Peyer's patch (tissue), 4 donors: ENCODE results near the gene FAM53A. TPM values are rescaled to one million over a fixed set of nuclear protein-coding genes. Genes with fewer than 3 reads are reported as not detected.
"Not testable (repeated sequence)": the region's sequence is repeated elsewhere in the genome, so short reads cannot be mapped to it uniquely, and the experiment has no call there.

Experiments used
- DNase-seq, 3 donors: peaks; one replicate each; pipeline ENCODE4 v3.0.0-alpha.2; 2017 to 2019
- H3K27ac ChIP-seq, 4 donors: fragments of 200-600 bp; sonication (generic); one replicate each; pipeline ENCODE4 v1.5.1; 2016 to 2019
- H3K27me3 ChIP-seq, 2 donors: fragments of 200-600 bp; sonication (generic); one replicate each; pipeline ENCODE4 v1.5.1; 2019
- H3K36me3 ChIP-seq, 3 donors: fragments of 200-600 bp; sonication (generic); one replicate each; pipeline ENCODE4 v1.5.1; 2016 to 2019
- H3K4me1 ChIP-seq, 4 donors: fragments of 200-600 bp; sonication (generic); one replicate each; pipeline ENCODE4 v1.5.1; 2016 to 2019
- H3K4me3 ChIP-seq, 4 donors: fragments of 200-600 bp; sonication (generic); 1 replicate in 3 of 4; 2 replicates in 1 of 4; pipeline ENCODE4 v1.5.1; 2016 to 2019; ENCODE audit warnings: mild to moderate bottlenecking in 1 of 4
- H3K9me3 ChIP-seq, 4 donors: fragments of 200-600 bp; sonication (generic); one replicate each; pipeline ENCODE4 v1.5.1; 2016 to 2019; ENCODE audit warnings: mild to moderate bottlenecking in 1 of 4
- POLR2A ChIP-seq, 2 donors: fragments of 450-650 bp; IDR thresholded peaks; one replicate each; pipeline ENCODE4 v1.5.1; 2017; ENCODE audit warnings: antibody characterized with exemption in 2 of 2, mild to moderate bottlenecking in 2 of 2, moderate library complexity in 2 of 2
- total RNA-seq, 4 donors: library from RNA; depleted of rRNA; stranded (reverse); fragments of >200 nt; gene quantifications; one replicate each; pipeline ENCODE4 v1.1.0, GENCODE V29; 2016
- TF ChIP-seq, protein P1 (sequence below), 6 experiments: fragments of 450-650 bp in 4 of 6; fragments of 200-600 bp in 2 of 6; sonication (generic) in 1 of 6; IDR thresholded peaks; one replicate each; pipeline ENCODE4 v1.5.1; 2017 to 2019; ENCODE audit warnings: antibody characterized with exemption in 6 of 6, mild to moderate bottlenecking in 3 of 6, moderate library complexity in 1 of 6

Gene FAM53A
- total RNA-seq, 4 donors from 2014 or later: 1.5 to 8.3 (median 1.8) TPM; not detected in 1

DNA sequence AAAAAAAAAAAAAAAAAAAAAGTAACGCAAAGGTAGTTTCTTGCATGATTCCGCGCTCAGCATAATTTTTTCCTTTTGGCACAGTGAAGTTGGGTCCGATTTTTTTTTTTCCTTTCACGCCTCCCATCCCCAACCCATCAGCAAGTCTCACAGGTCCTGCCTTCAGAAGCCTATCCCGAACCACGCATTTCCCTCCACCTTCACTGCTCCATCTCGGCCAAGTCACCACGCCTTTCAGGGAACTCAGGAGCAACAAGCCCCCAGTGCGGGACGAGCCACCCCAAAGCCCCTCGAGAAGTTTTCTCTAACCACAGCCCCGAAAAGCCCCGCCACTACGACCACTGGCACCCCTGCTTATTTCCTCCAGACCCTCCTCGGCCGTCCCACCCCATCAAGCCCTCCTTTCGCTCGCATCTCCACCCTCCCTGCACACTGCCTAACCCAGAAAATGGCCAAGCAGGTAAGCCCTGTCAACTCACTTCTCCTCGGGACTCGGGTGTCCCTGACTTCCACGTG, 27.0 kb upstream of the FAM53A start:
- Histone ChIP-seq H3K36me3 (peaks cover 0 to 5% (median 0%) of the 10 kb centered on the region in 3 donors), H3K27ac (peak overlapping the region; percentile 98 to 100 (median 100)), H3K9me3 (no peaks in the 10 kb centered on the region), H3K27me3 (no peaks in the 10 kb centered on the region), H3K4me3 (peak overlapping the region; percentile 78 to 96 (median 86)), H3K4me1 (peaks cover 0 to 31% (median 23%) of the 10 kb centered on the region in 4 donors)
- no peak for DNase-seq
- no peak for TF ChIP-seq POLR2A (IDR thresholded peaks at IDR 0.05)
- TF ChIP-seq, protein P1, sequence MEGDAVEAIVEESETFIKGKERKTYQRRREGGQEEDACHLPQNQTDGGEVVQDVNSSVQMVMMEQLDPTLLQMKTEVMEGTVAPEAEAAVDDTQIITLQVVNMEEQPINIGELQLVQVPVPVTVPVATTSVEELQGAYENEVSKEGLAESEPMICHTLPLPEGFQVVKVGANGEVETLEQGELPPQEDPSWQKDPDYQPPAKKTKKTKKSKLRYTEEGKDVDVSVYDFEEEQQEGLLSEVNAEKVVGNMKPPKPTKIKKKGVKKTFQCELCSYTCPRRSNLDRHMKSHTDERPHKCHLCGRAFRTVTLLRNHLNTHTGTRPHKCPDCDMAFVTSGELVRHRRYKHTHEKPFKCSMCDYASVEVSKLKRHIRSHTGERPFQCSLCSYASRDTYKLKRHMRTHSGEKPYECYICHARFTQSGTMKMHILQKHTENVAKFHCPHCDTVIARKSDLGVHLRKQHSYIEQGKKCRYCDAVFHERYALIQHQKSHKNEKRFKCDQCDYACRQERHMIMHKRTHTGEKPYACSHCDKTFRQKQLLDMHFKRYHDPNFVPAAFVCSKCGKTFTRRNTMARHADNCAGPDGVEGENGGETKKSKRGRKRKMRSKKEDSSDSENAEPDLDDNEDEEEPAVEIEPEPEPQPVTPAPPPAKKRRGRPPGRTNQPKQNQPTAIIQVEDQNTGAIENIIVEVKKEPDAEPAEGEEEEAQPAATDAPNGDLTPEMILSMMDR (IDR thresholded peaks at IDR 0.05): no peak

DNA sequence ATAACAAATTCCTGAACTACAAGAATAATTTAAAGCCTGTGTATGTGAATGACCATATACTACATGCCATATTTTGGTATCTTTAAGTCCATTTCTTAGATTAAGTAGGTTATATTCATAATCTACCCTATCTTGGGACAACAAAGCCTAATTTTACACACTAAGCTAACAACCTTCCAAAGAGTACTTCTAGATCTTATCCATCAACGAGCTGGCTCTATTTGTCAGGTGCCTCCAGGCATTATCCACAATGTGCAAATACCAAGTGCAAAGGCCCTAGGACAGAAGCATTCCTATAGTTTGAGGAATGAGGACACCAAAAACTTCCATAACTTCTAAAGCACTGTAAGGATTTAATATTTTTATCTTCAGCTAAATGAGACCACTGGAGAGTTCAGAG, 24.5 kb upstream of the FAM53A start:
- no peak overlapping the region for H3K4me3 ChIP-seq
- H3K27me3 ChIP-seq: no peaks in the 10 kb centered on the region
- no peak overlapping the region for H3K27ac ChIP-seq
- peaks cover 0 to 17% (median 10%) of the 10 kb centered on the region in 4 donors for H3K4me1 ChIP-seq
- H3K36me3 ChIP-seq: peaks cover 0 to 18% (median 0%) of the 10 kb centered on the region in 3 donors
- no peaks in the 10 kb centered on the region for H3K9me3 ChIP-seq
- TF ChIP-seq, protein P1 (IDR thresholded peaks at IDR 0.05): no peak
- TF ChIP-seq POLR2A (IDR thresholded peaks at IDR 0.05): no peak
- no peak for DNase-seq

DNA sequence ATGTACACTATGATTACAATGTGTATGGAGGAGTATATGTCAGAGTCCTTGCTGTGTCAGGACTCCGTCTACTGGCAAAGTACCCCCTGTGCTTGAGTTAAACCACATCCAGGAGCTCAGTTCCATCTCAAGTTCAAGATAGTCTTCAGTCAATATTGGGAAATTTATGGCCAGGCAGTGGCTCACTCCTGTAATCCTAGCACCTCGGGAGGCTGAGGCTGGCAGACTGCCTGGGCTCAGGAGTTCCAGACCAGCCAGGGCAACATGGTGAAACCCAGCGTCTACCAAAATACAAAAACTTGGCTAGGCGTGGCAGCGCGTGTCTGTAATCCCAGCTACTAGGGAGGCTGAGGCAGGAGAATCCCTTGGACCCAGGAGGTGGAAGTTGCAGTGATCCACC, 22.2 kb upstream of the FAM53A start:
- no peak overlapping the region for H3K4me3 ChIP-seq
- H3K4me1 ChIP-seq: peaks cover 0 to 11% (median 9%) of the 10 kb centered on the region in 4 donors
- no peak for DNase-seq
- no peak overlapping the region for H3K27ac ChIP-seq
- TF ChIP-seq POLR2A (IDR thresholded peaks at IDR 0.05): no peak
- TF ChIP-seq, protein P1 (IDR thresholded peaks at IDR 0.05): no peak
- no peaks in the 10 kb centered on the region for H3K9me3 ChIP-seq
- no peaks in the 10 kb centered on the region for H3K27me3 ChIP-seq
- peaks cover 0 to 34% (median 0%) of the 10 kb centered on the region in 3 donors for H3K36me3 ChIP-seq

DNA sequence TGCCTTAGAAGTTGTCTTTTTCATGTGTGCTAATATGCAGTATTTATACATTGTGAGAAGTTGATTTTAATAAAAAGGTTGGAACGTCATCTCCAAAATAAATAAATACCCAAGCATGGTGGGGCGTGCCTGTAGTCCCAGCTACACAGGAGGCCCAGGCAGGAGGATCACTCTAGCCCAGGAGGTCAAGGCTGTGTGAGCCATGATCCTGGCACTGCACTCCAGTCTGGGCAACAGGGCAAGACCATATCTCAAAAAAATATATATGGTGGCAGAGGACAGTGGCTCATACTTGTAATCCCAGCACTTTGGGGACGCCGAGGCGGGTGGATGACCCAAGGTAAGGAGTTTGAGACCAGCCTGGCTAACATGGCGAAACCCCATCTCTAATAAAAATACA, 21.6 kb upstream of the FAM53A start:
- Histone ChIP-seq H3K4me1 (peaks cover 0 to 9% (median 4%) of the 10 kb centered on the region in 4 donors), H3K27me3 (no peaks in the 10 kb centered on the region), H3K36me3 (peaks cover 0 to 34% (median 0%) of the 10 kb centered on the region in 3 donors), H3K9me3 (no peaks in the 10 kb centered on the region), H3K4me3 (no peak overlapping the region), H3K27ac (no peak overlapping the region)
- TF ChIP-seq, protein P1 (IDR thresholded peaks at IDR 0.05): no peak
- no peak for TF ChIP-seq POLR2A (IDR thresholded peaks at IDR 0.05)
- no peak for DNase-seq

DNA sequence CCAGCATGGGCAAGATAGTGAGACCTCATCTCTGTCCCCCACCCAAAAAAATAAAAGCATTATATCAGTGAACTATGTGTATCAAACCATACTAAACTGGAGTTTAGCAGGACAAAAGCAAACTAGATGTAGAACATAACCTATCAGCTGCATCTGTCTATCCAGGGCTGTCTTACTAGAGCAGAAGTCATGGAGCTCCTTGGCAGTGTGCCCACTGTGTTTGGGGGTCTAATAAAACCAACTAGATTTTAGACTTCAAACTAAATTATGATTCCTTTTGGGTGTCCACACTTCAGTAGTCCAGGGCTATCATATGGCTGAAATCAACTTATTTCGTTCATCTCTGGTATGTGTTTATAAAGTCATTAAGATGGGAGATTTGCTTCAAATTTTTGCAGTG, 19.8 kb upstream of the FAM53A start:
- Histone ChIP-seq H3K27ac (no peak overlapping the region), H3K4me3 (no peak overlapping the region), H3K36me3 (peaks cover 0 to 46% (median 0%) of the 10 kb centered on the region in 3 donors), H3K27me3 (no peaks in the 10 kb centered on the region), H3K9me3 (no peaks in the 10 kb centered on the region), H3K4me1 (no peaks in the 10 kb centered on the region)
- TF ChIP-seq, protein P1 (IDR thresholded peaks at IDR 0.05): no peak
- no peak for TF ChIP-seq POLR2A (IDR thresholded peaks at IDR 0.05)
- no peak for DNase-seq

DNA sequence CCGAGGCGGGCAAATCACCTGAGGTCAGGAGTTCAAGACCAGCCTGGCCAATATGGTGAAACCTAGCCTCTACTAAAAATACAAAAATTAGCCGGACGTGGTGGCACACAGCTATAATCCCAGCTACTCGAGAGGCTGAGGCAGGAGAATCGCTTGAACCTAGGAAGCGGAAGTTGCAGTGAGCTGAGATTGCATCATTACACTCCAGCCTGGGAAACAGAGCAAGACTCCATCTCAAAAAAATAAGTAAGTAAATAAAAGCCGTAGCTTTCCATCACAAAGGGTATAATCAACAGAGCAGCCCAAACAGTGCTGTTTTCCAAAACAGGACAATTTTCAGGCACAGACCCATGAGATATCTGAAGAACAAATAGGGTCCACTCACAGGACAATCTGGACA, 17.6 kb upstream of the FAM53A start:
- DNase-seq, H3K9me3 ChIP-seq, H3K27ac ChIP-seq, H3K4me3 ChIP-seq, H3K27me3 ChIP-seq, H3K4me1 ChIP-seq: not testable (repeated sequence)
- H3K36me3 ChIP-seq: peaks cover 0 to 67% (median 0%) of the 10 kb centered on the region in 3 donors
